H1 (cell line): ENCODE data around the gene MAPK13.

ENCODE experiments used
- CEBPB ChIP-seq: IDR thresholded peaks from 2 replicates; pipeline ENCODE4 v1.6.1; 2012; ENCODE audit warnings: low read depth, low read length
- EP300 ChIP-seq, 2 experiments: IDR thresholded peaks; 1 replicate in 1 of 2; 2 replicates in 1 of 2; pipeline ENCODE4 v1.6.1; 2011 to 2012; ENCODE audit warnings: low read depth in 2 of 2, low read length in 2 of 2, mild to moderate bottlenecking in 2 of 2, borderline replicate concordance in 1 of 2, inconsistent platforms in 1 of 2, moderate library complexity in 1 of 2
- KDM1A ChIP-seq: fragments of 200-600, 300-600 bp; sonication (generic); IDR thresholded peaks from 2 replicates; pipeline ENCODE4 v1.7.1; 2016; ENCODE audit warnings: mild to moderate bottlenecking, low read length, borderline replicate concordance
- POLR2A ChIP-seq, 2 experiments: IDR thresholded peaks; 1 replicate in 1 of 2; 2 replicates in 1 of 2; pipeline ENCODE4 v1.6.1; 2011; ENCODE audit warnings: low read depth in 2 of 2, low read length in 2 of 2, mild to moderate bottlenecking in 2 of 2; ENCODE audit errors: control extremely low read depth in 1 of 2
- TAF1 ChIP-seq: IDR thresholded peaks from 2 replicates; pipeline ENCODE4 v1.6.1; 2011; ENCODE audit warnings: mild to moderate bottlenecking, low read depth, low read length

- TF ChIP-seq KDM1A (no peak), CEBPB (no peak), TAF1 (no peak), EP300 (IDR thresholded peaks at IDR 0.05; ENCODE audit: borderline replicate concordance in 1 of 2, low read depth in 2 of 2, low read length in 2 of 2) (no peak), POLR2A (IDR thresholded peaks at IDR 0.05; ENCODE audit: control extremely low read depth in 1 of 2, low read depth in 2 of 2, low read length in 2 of 2) (no peak)
Observed at GRCh38 chr6:36136551-36136950, 6.2 kb downstream of the MAPK13 start.
